ENCODE results near the gene FBXL16.

FBXL16 gene

DNA sequence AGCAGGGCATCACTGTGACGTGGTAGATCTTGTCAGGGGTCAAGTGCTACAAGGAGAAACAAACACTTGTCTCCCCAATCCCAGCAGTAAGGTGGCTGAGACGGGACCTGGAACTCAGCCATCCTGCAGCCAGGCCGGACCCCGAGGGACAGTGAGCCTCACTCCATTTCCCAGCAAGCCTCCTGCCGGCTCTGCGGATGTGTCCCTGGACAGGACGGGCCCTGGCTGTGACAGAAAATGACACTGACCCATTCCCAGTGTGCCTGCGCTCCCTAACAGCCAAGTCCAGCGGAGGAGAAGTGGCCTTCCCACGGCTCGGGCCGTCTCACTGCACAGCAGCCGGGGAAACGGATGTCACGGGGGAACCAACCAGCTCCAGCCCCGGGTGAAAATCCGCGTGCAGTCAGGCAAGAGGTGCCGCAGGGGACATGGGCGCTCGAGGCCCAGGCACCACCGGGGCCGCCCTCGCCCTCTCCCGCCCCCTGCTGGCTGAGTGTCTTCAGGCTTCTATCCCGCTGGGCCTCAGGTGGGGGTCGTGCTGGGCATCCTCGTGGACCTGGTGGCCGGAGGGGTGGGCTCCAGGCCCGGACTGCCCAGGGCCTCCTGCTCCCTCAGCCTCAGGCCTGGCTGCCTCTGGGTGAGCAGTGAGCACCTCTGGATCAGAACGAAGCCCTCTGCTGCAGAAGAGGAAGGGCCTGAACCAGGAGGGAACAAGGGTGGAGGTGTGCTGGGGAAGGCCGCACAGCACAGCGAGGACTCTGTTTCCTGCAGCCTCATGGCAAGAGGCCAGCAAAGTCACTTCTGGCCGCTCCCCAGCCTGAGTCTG lies 28.0 kb upstream of the FBXL16 start:
- H3K36me3 ChIP-seq (ENCODE audit: control insufficient read depth, low read depth, low read length): peaks cover 5% of the 10 kb centered on the region
- H3K9ac ChIP-seq (ENCODE audit: low read length): no peak overlapping the region
- no peaks in the 10 kb centered on the region for H3K4me1 ChIP-seq (ENCODE audit: control insufficient read depth, low read depth, low read length)
- H3K27me3 ChIP-seq (ENCODE audit: control insufficient read depth, insufficient read depth, low read length): no peaks in the 10 kb centered on the region
- no peak overlapping the region for H3K4me3 ChIP-seq (ENCODE audit: low read length)
- H3K9me3 ChIP-seq (ENCODE audit: control insufficient read depth, low read depth, low read length): no peaks in the 10 kb centered on the region
- no peak overlapping the region for H3K27ac ChIP-seq (ENCODE audit: low read length)

DNA sequence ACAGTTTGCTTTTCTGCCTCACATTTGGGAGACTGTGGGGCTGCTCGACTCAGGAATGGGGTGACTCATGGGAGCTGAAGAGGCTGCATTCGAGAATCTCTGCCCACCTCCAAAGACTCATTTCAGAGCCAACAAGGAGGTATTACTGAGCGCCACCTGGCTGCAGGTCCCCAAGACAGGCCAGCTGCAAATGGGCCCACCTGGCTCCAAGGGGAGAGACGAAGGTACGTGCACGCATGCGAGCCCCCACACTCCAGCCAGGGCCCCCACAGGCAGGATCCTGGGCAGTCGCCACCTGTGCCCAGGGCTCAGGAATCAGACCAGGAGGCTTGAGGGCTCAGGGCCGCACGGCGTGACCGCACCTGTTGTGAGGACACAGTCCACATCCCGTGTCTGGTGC lies 27.3 kb upstream of the FBXL16 start:
- H3K36me3 ChIP-seq (ENCODE audit: control insufficient read depth, low read depth, low read length): peaks cover 5% of the 10 kb centered on the region
- H3K4me3 ChIP-seq (ENCODE audit: low read length): no peak overlapping the region
- H3K27ac ChIP-seq (ENCODE audit: low read length): no peak overlapping the region
- no peak overlapping the region for H3K9ac ChIP-seq (ENCODE audit: low read length)
- no peaks in the 10 kb centered on the region for H3K4me1 ChIP-seq (ENCODE audit: control insufficient read depth, low read depth, low read length)
- H3K9me3 ChIP-seq (ENCODE audit: control insufficient read depth, low read depth, low read length): no peaks in the 10 kb centered on the region
- no peaks in the 10 kb centered on the region for H3K27me3 ChIP-seq (ENCODE audit: control insufficient read depth, insufficient read depth, low read length)

DNA sequence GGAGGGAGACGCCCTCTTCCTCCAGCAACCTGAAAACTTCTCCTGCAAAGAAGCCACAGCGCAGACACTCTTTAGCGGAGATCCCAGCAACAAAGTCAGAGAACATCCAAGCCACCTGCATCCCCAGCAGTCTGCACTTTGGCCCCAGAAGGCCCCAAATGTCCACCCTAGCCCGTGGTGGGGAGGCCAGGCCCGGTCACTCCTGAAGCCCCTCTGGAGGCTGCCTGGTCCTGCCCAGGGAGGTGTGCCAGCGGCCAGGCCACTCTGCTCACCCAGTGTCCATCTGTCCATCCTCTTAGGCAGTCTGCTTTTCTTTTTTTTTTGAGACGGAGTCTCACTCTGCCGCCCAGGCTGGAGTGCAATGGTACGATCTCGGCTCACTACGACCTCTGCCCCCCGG lies 26.7 kb upstream of the FBXL16 start:
- Histone ChIP-seq H3K9ac (ENCODE audit: low read length) (no peak overlapping the region), H3K9me3 (ENCODE audit: control insufficient read depth, low read depth, low read length) (no peaks in the 10 kb centered on the region), H3K36me3 (ENCODE audit: control insufficient read depth, low read depth, low read length) (peaks cover 5% of the 10 kb centered on the region), H3K27ac (ENCODE audit: low read length) (no peak overlapping the region), H3K4me3 (ENCODE audit: low read length) (no peak overlapping the region), H3K4me1 (ENCODE audit: control insufficient read depth, low read depth, low read length) (no peaks in the 10 kb centered on the region), H3K27me3 (ENCODE audit: control insufficient read depth, insufficient read depth, low read length) (peaks cover 4% of the 10 kb centered on the region)

DNA sequence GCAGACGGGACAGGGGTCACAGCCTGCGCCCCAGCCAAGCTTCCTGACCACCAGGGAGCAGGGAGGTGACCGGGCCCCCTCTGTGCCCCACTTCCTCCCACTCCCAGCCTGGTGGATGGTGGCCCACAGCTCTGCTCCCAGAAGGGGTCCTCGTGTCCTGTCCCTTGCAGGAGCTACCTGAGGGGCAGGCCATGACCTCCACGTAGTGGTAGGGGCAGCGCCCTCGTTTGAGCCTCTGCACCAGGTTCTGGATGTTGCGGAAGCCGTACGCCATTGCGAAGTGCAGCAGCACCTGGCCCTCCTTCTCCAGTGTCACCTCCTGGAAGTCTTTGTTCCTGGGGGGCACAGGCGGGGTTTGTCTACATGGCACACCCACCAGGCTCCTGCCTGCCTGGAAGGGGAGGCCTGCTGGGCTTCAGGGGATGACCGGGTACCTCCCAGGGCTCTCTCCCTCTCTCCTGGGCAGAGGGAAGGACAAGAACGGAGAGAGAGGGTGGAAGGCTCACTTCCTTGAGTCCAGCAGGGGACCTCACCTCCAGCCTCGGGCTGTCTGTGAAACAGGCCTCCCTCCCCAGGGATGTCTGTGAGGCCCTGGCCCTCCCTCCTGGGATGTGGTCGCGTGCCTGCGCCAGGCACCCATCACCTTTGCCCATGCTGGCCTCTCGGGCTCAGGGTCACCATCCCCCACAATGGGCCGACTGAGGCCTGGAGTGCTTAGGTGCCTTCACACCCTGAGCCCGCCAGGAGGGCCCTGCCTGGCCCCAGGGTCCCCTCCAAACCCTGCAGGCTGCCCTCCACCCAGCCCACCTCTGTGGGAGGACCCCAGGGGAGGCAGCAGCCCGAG lies 25.3 kb upstream of the FBXL16 start:
- peaks cover 1% of the 10 kb centered on the region for H3K36me3 ChIP-seq (ENCODE audit: control insufficient read depth, low read depth, low read length)
- H3K4me1 ChIP-seq (ENCODE audit: control insufficient read depth, low read depth, low read length): no peaks in the 10 kb centered on the region
- no peak overlapping the region for H3K4me3 ChIP-seq (ENCODE audit: low read length)
- H3K27me3 ChIP-seq (ENCODE audit: control insufficient read depth, insufficient read depth, low read length): peaks cover 13% of the 10 kb centered on the region
- H3K9me3 ChIP-seq (ENCODE audit: control insufficient read depth, low read depth, low read length): no peaks in the 10 kb centered on the region
- H3K9ac ChIP-seq (ENCODE audit: low read length): no peak overlapping the region
- no peak overlapping the region for H3K27ac ChIP-seq (ENCODE audit: low read length)

DNA sequence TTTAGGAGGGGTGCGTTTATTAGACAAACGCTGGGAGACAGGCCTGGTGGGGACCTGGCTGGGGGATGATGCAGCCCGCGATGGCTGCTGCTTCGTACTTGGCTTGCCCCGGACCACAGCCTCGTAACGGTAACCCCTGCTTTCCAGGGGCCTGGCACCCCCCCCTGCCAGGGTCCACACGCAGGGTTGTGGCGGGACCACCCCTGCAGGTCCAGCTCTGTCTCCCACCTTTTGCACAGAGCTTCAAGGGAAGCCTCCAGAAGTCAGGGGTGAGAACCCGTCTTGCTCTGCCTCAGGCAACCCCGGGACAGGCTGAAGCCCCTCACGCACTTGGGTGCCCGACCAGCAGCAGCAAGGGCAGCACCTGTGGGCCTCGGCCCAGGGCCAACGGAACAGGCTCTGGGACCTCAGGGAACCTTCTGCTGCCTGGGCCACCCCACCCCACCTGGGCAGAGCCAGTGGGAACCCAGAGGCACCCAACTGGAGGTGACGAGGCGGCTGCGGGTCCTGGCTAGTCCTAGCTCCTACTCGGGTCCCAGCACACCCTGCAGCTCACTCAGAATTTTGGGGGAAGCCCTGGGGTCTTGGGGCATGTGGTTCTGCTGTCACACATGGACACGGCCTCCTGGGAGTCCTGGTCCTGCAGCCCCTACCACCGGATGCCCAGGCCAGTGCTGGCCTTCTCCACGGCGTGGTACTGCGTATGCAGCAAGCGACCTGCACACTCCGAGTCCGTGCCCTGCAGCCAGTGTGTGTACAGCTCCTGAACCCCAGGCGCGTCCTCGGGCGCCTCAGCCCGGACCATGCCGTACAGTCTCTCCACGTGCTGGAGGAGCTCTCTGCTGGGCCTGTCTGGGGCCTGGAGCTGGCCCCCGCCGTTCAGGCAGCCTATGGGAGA lies 24.4 kb upstream of the FBXL16 start:
- H3K4me1 ChIP-seq (ENCODE audit: control insufficient read depth, low read depth, low read length): no peaks in the 10 kb centered on the region
- H3K9me3 ChIP-seq (ENCODE audit: control insufficient read depth, low read depth, low read length): no peaks in the 10 kb centered on the region
- H3K27me3 ChIP-seq (ENCODE audit: control insufficient read depth, insufficient read depth, low read length): peaks cover 18% of the 10 kb centered on the region
- no peak overlapping the region for H3K27ac ChIP-seq (ENCODE audit: low read length)
- no peak overlapping the region for H3K9ac ChIP-seq (ENCODE audit: low read length)
- no peaks in the 10 kb centered on the region for H3K36me3 ChIP-seq (ENCODE audit: control insufficient read depth, low read depth, low read length)
- no peak overlapping the region for H3K4me3 ChIP-seq (ENCODE audit: low read length)

DNA sequence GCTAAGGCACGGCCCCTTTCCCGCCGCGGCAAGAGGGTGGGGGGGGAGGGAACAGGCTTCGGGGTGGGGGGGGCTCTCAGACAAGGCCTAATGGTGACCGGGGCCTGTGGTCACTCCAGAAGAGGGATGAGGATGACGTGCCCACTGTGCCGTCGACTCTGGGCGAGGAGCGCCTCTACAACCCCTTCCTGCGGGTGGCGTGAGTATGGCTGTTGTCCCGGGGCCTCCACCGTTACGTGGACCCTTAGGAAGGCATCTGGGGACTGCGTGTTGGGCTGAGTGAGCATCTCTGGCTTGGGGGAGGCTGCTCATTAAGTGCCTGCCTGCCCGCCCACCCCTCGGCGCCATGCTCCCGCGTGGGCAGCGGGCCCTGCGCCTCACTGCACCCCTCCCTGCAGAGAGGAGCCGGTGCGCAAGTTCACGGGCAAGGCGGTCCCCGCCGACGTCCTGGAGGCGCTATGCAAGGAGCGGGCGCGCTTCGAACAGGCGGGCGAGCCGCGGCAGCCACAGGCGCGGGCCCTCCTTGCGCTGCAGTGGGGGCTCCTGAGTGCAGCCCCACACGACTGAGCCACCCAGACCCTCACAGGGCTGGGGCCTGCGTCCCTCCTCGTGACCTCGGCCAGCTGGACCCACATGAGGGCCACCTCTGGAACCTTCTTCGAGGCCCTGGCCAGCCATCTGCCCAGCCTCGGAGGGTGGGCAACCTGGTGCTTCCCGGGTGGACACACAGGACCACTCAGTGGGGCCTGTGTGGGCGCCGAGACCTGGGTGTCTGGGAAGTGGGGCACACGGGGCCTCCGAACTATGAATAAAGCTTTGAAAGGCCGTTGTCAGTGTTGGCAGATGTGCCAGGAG lies 23.5 kb upstream of the FBXL16 start:
- Histone ChIP-seq H3K4me3 (ENCODE audit: low read length) (peak overlapping the region; percentile 33), H3K27me3 (ENCODE audit: control insufficient read depth, insufficient read depth, low read length) (peaks cover 18% of the 10 kb centered on the region), H3K9me3 (ENCODE audit: control insufficient read depth, low read depth, low read length) (no peaks in the 10 kb centered on the region), H3K27ac (ENCODE audit: low read length) (no peak overlapping the region), H3K9ac (ENCODE audit: low read length) (no peak overlapping the region), H3K36me3 (ENCODE audit: control insufficient read depth, low read depth, low read length) (no peaks in the 10 kb centered on the region), H3K4me1 (ENCODE audit: control insufficient read depth, low read depth, low read length) (no peaks in the 10 kb centered on the region)

DNA sequence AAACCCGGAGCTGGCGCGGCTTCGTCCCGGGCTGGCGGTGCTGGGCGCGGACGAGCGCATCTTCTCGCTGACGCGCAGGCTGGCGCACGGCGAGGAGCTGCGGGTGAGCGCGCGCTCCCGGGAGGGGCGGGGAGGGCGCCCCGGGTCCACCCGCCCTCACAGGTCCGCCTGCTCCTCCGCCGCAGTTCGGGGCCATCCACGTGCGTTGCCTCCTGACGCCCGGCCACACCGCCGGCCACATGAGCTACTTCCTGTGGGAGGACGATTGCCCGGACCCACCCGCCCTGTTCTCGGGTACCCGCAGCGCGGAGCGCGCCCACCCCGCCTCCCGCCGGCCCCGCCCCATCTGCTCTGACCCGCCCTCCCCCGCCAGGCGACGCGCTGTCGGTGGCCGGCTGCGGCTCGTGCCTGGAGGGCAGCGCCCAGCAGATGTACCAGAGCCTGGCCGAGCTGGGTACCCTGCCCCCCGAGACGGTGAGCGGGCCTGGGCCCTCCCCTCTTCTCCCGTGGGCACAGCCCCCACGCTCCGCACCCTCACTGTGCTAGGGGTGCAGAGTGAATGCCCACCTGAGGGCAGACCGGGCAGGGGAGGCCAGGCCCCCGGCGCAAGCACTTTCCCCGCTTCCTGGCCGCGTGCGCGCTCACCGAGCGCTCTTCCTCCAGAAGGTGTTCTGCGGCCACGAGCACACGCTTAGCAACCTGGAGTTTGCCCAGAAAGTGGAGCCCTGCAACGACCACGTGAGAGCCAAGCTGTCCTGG lies 22.7 kb upstream of the FBXL16 start:
- H3K9me3 ChIP-seq (ENCODE audit: control insufficient read depth, low read depth, low read length): no peaks in the 10 kb centered on the region
- peak overlapping the region; percentile 33 for H3K4me3 ChIP-seq (ENCODE audit: low read length)
- H3K27me3 ChIP-seq (ENCODE audit: control insufficient read depth, insufficient read depth, low read length): peaks cover 18% of the 10 kb centered on the region
- no peaks in the 10 kb centered on the region for H3K36me3 ChIP-seq (ENCODE audit: control insufficient read depth, low read depth, low read length)
- H3K27ac ChIP-seq (ENCODE audit: low read length): no peak overlapping the region
- H3K9ac ChIP-seq (ENCODE audit: low read length): peak overlapping the region; percentile 32
- no peaks in the 10 kb centered on the region for H3K4me1 ChIP-seq (ENCODE audit: control insufficient read depth, low read depth, low read length)

DNA sequence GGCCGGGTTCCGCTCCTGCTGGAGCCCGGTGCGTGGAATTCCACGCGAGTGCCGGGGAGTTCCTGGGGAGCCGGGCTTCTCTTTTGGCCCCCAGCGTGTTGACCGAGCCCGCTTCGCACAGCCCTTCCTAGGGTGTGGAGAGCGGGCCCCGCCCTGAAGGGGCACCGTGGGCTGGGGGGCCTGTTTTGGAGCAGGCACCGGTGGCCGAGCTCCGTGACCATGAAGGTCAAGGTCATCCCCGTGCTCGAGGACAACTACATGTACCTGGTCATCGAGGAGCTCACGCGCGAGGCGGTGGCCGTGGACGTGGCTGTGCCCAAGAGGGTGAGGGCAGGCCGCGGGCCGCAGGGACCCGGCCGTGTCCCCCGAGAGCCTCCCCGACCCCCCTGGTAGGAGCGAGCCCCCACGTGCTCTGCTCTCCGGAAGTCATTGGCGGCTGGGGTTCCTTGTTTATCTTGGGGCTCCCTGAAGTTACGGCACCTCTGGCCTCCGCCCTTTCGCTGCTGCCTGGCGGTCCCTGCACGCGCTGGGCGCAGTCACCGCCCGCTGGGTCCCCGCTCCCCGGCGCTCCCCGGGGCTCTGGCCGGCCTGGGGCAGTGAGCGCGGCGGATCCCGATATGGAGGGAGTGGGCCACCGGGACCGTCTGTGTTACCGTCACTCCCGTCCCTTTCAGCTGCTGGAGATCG lies 21.8 kb upstream of the FBXL16 start:
- Histone ChIP-seq H3K27ac (ENCODE audit: low read length) (no peak overlapping the region), H3K9ac (ENCODE audit: low read length) (peak overlapping the region; percentile 36)

DNA sequence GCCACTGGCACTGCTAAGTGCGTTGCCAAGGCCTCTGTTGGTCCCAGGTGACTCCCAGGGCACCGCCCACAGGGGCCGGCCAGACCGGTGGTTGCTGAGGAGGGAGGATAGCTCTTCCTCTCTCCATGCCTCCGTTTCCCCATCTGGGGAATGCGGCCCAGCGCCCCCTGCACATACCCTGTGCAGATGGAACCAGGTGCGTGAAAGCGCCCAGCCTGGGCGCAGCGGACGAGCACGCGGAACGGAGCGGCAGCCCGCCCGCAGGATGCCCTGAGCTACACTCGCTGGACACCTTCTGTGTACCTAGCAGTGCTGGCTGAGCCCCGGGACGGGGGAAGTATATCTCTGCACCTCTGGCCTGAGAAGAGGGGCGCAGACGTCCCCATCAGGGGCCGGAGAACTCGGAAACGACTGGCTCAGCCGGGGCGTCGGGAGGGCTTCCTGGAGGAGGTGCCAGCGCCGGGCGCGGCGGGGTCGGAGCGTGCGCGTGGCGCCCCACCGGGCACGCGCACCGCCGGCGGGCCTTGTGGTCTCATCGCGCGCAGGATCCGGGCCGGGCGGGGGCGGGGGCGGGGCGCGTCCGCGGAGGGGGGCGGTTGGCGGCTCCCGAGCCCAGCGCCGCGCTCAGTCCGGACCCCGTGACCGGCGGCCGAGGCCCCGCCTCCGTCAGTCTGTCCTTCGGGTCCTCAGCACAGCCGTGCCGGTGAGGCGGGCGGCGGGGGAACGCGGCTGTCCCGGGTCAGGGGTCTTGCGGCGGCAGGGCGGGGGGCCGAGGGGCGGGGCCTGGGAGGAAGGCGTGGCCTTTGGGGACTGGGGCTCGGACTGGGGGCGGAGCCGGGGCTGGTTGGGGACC lies 21.1 kb upstream of the FBXL16 start, which contains the start of the genes CCDC78 and HAGHL:
TSS of gene CCDC78 (minus strand) at position 6 of the 853 bp plus-strand sequence. CDS start 76 bp downstream, outside the sequence.
TSS of gene HAGHL (plus strand) at position 669 of the 853 bp plus-strand sequence. CDS start 404 bp downstream, outside the sequence.
- peak within 1 kb of the TSS; percentile 36 for H3K9ac ChIP-seq (ENCODE audit: low read length)
- H3K4me1 ChIP-seq (ENCODE audit: control insufficient read depth, low read depth, low read length): no peaks in the 10 kb centered on the region
- H3K9me3 ChIP-seq (ENCODE audit: control insufficient read depth, low read depth, low read length): no peaks in the 10 kb centered on the region
- peaks cover 18% of the 10 kb centered on the region for H3K27me3 ChIP-seq (ENCODE audit: control insufficient read depth, insufficient read depth, low read length)
- H3K36me3 ChIP-seq (ENCODE audit: control insufficient read depth, low read depth, low read length): no peaks in the 10 kb centered on the region
- no peak within 1 kb of the TSS for H3K27ac ChIP-seq (ENCODE audit: low read length)
- peak within 1 kb of the TSS; percentile 73 for H3K4me3 ChIP-seq (ENCODE audit: low read length)

More for the DNA sequence above, 21.8 kb upstream of the FBXL16 start:
- Histone ChIP-seq H3K36me3 (ENCODE audit: control insufficient read depth, low read depth, low read length) (no peaks in the 10 kb centered on the region), H3K4me1 (ENCODE audit: control insufficient read depth, low read depth, low read length) (no peaks in the 10 kb centered on the region), H3K4me3 (ENCODE audit: low read length) (peak overlapping the region; percentile 73), H3K9me3 (ENCODE audit: control insufficient read depth, low read depth, low read length) (no peaks in the 10 kb centered on the region), H3K27me3 (ENCODE audit: control insufficient read depth, insufficient read depth, low read length) (peaks cover 18% of the 10 kb centered on the region)

All from iPS-18a (cell line).